NCI-H2081 (cell line): ENCODE results near the gene NANOGP8.

Source experiments
- DNase-seq, 2 experiments: peaks; one replicate each; lab custom pipeline; 2025; lab: John Stamatoyannopoulos, UW

NANOGP8 gene

DNA sequence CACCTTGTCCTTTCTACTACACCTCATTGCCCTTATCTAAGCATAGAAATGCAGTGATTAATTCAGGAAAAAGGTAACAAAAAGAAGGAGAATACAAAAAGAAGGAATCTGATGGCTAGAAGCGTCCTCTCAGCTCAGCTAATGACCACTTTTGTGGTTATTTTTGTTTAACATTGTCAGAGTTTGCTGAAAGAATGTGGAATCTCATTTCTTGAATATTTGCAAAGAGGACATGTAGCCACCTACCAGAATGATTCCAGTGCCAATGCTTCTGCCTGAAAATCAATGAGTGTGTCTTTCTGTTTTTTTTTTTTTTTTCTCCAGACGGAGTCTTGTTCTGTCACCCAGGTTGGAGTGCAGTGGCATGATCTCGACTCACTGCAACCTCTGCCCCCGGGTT lies 24.5 kb downstream of the NANOGP8 start:
- no peak for DNase-seq

DNA sequence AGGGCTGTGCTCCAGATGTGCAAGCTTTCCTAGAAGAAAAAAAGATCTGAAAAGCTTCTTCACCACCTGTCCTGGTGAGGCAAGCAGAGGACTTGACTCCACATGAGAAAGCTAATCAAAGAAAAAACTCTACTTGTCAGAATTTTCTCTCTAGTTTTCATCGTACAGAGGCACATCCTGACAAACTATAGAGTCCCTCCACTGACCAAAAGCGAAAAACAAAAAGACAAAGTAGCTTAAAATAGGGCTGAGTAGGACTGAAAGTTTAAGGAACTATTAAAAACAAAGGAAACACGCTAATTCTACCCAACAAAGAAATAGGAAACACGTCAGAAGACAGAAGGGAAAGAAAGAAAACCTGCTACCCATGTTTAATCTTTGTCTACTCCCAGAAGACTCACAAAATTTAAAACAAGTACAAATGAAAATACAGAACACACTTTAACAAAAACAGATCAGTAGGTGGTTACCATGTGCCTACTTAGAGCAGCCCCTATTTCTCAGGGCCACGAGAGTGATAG lies 26.5 kb downstream of the NANOGP8 start:
- no peak for DNase-seq

DNA sequence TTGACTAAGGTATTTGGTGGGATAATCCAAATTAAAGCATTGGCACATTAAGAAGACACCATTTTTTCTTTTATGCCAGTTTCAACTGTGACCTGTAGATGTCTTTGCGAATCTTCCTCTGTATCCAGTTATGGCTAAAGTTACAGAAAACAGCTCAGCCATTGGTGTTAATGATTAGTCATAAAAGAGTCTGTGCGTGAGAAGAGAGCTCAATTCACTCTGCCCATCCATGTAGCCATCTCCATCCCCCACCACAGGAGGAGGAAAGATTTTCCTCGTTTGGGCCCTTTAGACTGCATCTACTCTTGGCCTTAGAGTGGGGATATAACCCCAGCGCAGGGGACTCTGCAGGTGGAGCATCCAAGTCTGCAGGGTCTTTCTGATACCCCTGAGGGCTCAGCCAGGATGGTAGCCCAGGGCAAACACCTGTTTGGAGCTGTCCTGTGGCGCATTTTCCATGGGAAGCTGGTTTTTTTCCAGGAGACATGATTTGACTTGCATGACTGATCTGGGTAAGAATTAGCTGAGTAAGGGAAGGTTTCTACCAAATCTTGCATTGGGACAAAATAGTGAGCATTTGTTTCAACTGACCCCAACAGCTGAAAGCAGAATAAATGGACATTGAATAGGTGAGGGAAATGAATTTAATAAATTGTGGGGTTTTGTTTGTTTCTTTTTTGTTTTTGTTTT lies 29.5 kb downstream of the NANOGP8 start:
- no peak for DNase-seq

DNA sequence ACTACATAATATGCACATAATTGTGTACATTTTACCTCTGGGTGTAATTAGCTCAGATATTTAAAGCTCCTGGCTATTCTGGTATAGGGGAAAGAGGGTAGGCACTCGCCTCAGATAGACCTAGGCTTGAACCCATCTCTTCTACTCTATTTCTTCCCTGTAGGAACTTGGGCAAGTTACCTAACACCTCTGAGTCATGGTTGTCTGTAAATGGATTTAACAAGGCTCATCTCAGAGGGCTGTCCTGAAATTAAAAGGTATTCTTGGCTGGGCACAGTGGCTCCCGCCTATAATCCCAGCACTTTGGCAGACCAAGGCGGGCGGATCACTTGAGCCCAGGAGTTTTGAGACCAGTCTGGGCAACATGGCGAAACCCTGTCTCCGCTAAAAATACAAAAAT lies 30.7 kb downstream of the NANOGP8 start:
- no peak for DNase-seq

DNA sequence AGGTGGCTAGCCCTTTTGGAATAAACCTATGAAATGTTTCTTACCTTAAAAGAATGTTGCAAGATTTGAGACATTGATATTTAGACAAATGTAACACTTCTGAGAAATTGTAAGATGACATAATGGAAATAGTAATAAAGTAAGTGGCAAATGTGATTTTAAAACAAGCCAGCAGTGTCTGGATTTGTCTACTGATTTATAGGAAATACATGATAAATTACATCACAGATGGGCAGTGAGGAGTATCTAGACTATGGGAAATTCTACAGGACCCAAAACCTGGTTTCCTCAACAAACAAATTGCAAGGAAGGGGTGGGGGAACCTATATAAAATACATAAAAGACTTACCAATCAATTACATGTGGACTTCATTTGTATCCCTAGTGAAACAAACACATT lies 37.1 kb downstream of the NANOGP8 start:
- DNase-seq, result no peak

DNA sequence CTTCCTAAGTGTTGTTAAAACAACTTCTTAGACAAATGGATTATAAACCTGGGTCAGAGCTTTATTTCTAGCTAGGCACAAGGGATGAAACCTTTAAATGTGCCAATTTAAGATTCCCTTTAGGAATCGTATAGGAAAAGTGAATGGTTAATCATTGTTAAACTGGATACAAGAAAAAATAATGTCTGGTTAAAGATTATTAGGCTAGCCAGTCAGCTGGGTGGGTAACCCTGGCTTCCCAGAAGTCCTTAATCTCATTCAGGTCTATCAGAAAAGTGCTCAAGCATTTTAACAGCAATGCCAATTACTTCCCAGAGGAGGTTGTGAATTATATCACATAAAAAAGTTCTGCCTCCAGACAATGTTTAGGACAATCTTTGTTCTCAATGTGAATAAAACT lies 37.6 kb downstream of the NANOGP8 start:
- no peak for DNase-seq

DNA sequence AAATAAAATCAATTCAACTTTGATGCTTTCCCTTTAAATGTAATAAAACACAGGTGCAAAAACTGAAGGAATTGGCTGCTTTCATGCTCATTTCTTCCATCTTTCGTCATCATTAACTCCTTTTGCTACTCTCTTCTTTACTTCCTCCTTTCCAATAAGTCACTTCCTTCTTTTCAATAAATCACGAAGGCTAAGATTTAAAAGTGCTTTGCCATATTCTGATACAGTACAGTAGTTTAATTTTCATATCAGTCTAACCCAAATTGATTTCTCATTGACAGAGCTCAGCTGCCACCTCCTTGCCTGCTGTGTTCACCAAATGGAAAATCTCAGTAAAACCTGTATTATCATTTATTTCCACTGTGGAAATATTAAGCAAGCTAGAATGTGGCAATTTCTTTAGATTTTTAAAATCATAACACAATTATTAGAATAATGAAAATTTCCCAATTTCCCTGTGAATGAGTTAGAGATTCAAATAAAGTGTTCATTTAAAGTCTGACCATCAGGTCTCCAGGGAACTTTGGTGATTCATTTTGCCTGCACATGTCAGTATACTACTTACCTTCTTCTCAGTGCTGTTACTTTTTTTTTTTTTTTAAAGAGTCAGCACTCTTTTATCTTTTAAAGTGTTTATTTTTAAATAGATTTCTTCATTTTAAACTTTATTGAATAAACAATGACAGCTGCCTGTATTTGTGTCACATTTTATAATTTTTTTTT lies 41.6 kb downstream of the NANOGP8 start:
- DNase-seq, result no peak

DNA sequence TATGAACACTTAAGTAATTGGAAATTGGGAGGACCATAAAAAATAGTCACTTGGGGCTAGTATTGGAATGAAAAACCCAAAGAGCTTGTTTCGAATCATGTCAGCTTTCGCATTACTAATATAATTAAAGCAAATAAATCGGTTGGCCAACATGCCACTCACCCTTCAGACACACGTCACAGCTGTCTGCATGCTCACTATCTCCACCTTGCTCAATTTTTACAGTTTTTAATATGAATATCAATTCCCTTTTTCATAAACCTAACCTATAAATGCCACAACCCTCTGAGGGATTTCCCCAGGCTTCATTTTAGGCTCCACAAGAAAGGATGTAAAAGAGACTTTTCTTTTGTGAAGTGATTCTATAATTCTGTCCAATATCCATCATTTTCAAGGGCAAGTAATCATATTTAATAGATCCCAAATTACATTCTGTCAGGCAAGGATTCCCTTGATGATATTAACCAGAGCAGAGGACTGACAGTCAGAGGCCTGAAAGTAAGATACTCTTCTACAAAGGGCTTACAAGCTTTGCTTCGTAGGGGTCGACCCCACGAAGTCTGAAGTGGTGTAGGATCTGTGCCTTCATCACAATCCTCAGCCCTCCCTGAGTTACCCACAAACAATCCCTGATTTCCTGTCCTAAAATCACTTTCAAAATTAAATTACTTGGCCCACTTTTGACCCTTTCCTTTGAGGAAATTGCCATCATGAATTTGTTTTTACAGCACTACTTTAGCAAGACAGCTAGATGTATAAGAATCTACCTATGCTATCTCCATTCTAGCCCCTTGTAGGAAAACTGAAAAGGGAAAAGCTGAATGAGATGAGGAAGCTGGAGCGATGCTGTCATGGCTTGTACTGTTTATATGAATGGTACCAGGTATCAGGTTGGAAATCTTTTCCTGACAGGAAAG lies 44.5 kb downstream of the NANOGP8 start:
- DNase-seq, result no peak

DNA sequence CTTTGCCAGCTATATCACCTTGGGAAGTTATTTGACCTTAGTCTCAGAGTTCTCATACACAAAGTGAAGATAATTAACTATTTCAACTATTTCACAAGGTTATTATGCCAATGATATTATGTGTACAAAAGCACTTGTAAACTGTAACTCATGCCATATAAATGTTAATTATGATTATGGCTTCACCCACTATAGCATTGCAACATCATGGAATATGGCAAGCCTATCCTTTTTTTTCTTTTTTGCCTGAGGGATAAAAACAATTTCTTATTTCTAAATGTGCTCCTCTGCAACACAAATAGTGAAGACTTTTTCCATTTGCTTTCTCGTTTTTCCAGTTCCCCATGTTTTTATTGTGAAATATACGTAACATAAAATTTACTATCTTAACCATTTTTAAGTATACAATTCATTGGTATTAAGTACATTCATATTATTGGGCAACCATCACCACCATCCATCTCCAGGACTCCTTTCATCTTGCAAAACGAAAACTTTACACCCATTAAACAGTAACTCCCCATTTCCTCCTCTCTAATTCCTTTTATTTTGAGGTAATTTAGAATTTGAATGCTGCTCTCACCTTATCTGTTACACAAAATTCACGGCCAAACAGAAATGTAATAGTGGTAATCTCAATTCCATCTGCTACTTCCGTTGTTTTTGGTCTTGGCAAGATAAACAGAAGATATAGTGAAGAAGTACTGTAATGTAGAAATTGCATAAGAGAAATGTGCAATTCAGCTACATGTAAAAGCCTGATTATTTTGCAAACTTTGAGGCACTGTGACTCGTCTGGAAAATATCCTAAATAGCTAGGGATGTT lies 46.3 kb downstream of the NANOGP8 start:
- DNase-seq, result no peak
